ENCODE measurements around the gene CHPT1.

The CHPT1 gene

GRCh38 chr12:101703487-101703886 lies 6.0 kb downstream of the CHPT1 start:
- Histone ChIP-seq H3K27ac (no peak overlapping the region), H3K4me3 (ENCODE audit: low read depth, low read length) (no peak overlapping the region), H3K36me3 (ENCODE audit: control insufficient read depth, insufficient read depth, low read length) (no peaks in the 10 kb centered on the region), H3K79me2 (peaks cover 41% of the 10 kb centered on the region), H3K4me1 (peaks cover 25% of the 10 kb centered on the region), H3K27me3 (ENCODE audit: control insufficient read depth, insufficient read depth, low read length) (no peaks in the 10 kb centered on the region), H3K4me2 (ENCODE audit: low read length) (no peak overlapping the region), H2AFZ (no peak overlapping the region), H3K9ac (no peak overlapping the region), H3K9me3 (ENCODE audit: control insufficient read depth, low read length) (no peaks in the 10 kb centered on the region)
- no peak for TF ChIP-seq CTCF (IDR thresholded peaks at IDR 0.05)

GRCh38 chr12:101706403-101706802 lies 9.0 kb downstream of the CHPT1 start:
- H3K9me3 ChIP-seq (ENCODE audit: control insufficient read depth, low read length): no peaks in the 10 kb centered on the region
- peaks cover 55% of the 10 kb centered on the region for H3K79me2 ChIP-seq
- no peak overlapping the region for H3K27ac ChIP-seq
- no peak overlapping the region for H3K4me2 ChIP-seq (ENCODE audit: low read length)
- H2AFZ ChIP-seq: no peak overlapping the region
- no peaks in the 10 kb centered on the region for H3K27me3 ChIP-seq (ENCODE audit: control insufficient read depth, insufficient read depth, low read length)
- no peaks in the 10 kb centered on the region for H3K36me3 ChIP-seq (ENCODE audit: control insufficient read depth, insufficient read depth, low read length)
- H3K4me3 ChIP-seq (ENCODE audit: low read depth, low read length): no peak overlapping the region
- no peak overlapping the region for H3K9ac ChIP-seq
- peaks cover 17% of the 10 kb centered on the region for H3K4me1 ChIP-seq
- TF ChIP-seq CTCF (IDR thresholded peaks at IDR 0.05): no peak

- Histone ChIP-seq H3K4me3 (ENCODE audit: low read depth, low read length) (no peak overlapping the region), H2AFZ (no peak overlapping the region), H3K9me3 (ENCODE audit: control insufficient read depth, low read length) (no peaks in the 10 kb centered on the region), H3K79me2 (peaks cover 50% of the 10 kb centered on the region), H3K27ac (no peak overlapping the region), H3K36me3 (ENCODE audit: control insufficient read depth, insufficient read depth, low read length) (no peaks in the 10 kb centered on the region), H3K27me3 (ENCODE audit: control insufficient read depth, insufficient read depth, low read length) (no peaks in the 10 kb centered on the region), H3K4me1 (peaks cover 12% of the 10 kb centered on the region), H3K4me2 (ENCODE audit: low read length) (no peak overlapping the region), H3K9ac (no peak overlapping the region)
- TF ChIP-seq CTCF (IDR thresholded peaks at IDR 0.05): no peak
These were observed 9.8 kb downstream of the CHPT1 start for GRCh38 chr12:101707131-101707782.

GRCh38 chr12:101710288-101710687 lies 12.8 kb downstream of the CHPT1 start:
- Histone ChIP-seq H3K9ac (no peak overlapping the region), H3K79me2 (peaks cover 47% of the 10 kb centered on the region), H3K27ac (no peak overlapping the region), H3K36me3 (ENCODE audit: control insufficient read depth, insufficient read depth, low read length) (no peaks in the 10 kb centered on the region), H3K4me3 (ENCODE audit: low read depth, low read length) (no peak overlapping the region), H3K27me3 (ENCODE audit: control insufficient read depth, insufficient read depth, low read length) (no peaks in the 10 kb centered on the region), H2AFZ (no peak overlapping the region), H3K9me3 (ENCODE audit: control insufficient read depth, low read length) (no peaks in the 10 kb centered on the region), H3K4me1 (peaks cover 16% of the 10 kb centered on the region), H3K4me2 (ENCODE audit: low read length) (no peak overlapping the region)
- TF ChIP-seq CTCF (IDR thresholded peaks at IDR 0.05): no peak

GRCh38 chr12:101713059-101713682 lies 15.7 kb downstream of the CHPT1 start:
- Histone ChIP-seq H3K79me2 (peaks cover 26% of the 10 kb centered on the region), H3K9ac (no peak overlapping the region), H3K9me3 (ENCODE audit: control insufficient read depth, low read length) (no peaks in the 10 kb centered on the region), H3K36me3 (ENCODE audit: control insufficient read depth, insufficient read depth, low read length) (no peaks in the 10 kb centered on the region), H3K4me3 (ENCODE audit: low read depth, low read length) (peak overlapping the region; percentile 23), H3K4me1 (peaks cover 9% of the 10 kb centered on the region), H3K27ac (peak overlapping the region; percentile 38), H3K27me3 (ENCODE audit: control insufficient read depth, insufficient read depth, low read length) (no peaks in the 10 kb centered on the region), H3K4me2 (ENCODE audit: low read length) (peak overlapping the region; percentile 57), H2AFZ (no peak overlapping the region)
- no peak for TF ChIP-seq CTCF (IDR thresholded peaks at IDR 0.05)

All from parathyroid adenoma (tissue), 2 donors.